ENCODE data around the gene FAM177B. TPM values are rescaled to one million over a fixed set of nuclear protein-coding genes. Genes with fewer than 3 reads are reported as not detected.
"Not testable (repeated sequence)": the region's sequence is repeated elsewhere in the genome, so short reads cannot be mapped to it uniquely, and the experiment has no call there.

Gene FAM177B
- total RNA-seq, 1 donor from 2014 or later, result not detected

DNA sequence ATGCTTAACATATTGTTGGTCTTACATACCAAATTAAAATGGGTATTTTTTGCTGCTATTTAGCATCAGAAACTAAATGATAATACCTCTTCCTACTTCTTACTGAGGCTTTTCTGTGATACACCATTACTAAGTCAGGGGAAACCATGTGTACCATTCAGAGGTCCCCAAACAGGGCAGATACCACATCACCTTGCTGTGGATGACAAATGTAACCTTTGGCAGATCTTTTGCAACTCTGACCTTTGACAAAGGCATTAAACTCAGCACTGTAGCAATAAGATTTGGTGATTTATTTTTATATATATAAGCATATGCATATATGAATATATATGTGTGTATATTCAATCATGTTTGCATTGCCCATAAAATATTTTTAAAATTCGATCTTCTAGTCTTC is 2.9 kb downstream of the FAM177B start:
- DNase-seq (ENCODE audit: low spot score), result no peak

DNA sequence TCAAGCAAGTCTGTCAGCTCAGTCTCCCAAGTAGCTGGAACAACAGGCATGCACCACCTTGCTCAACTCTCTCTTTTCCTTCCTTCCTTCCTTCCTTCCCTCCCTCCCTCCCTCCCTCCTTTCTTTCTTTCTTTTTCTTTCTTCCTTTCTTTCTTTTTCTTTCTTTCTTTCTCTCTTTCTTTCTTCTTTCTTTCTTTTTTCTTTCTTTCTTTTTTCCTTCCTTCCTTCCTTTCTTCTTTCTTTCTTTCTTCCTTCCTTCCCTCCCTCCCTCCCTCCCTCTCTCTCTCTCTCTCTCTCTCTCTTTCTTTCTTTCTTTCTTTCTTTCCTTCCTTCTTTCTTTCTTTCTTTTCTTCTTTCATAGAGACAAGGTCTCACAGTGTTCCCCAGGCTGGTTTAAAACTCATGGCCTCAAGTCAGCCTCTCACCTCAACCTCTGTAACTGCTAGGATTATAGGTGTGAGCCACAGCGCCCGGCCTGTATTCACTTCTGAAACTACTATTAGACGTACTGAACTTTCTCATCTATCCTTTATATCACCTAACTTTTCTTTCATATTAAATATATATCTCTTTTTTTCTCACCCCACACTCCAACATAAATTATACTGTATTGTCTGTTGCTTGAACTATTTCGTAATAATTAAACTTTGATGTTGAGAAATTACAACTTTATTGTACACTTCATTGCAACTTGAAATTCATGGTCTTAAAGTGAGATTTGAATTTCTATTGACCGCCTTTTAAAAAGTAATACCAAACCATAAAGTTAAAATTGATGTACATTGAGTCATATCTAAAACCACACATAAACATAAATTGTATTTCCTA is 4.8 kb downstream of the FAM177B start:
- not testable (repeated sequence) for DNase-seq (ENCODE audit: low spot score)

DNA sequence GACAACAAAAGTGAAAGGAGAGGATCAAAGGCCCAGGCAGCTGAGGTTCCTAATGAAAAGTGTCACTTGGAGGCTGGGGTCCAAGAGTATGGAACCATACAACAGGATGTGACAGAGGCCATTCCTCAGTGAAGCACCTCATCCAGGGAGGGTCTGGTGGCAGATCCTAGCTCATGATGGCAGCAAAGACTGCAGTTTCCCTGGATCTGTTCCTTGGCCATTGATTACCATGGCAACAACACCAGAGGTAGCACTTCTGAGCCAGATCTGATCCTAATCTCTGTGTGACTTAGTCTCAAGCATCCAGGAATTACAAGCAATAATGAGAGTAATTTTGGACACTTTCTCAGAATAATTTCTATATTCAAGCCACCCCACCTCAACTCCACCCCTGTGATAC is 12.9 kb downstream of the FAM177B start:
- DNase-seq (ENCODE audit: low spot score), result no peak

DNA sequence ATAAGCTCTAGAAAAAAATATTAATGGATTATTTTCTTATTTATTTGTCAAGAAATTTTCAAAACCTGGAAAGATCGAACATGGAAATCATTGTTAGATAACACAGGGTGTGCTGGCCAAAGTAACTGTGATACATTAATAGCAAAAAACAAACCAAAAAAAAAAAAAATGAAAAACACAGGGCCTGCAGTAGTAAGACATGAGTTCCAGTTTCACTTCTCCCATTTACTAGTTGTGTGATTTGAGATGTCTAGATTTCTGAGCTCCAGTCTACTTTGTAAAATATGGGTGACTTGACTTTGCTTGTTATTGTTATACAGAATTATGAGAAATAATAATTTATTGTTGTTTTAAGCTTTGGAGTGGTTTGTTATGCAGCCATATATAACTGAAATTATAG is 13.6 kb downstream of the FAM177B start:
- no peak for DNase-seq (ENCODE audit: low spot score)

DNA sequence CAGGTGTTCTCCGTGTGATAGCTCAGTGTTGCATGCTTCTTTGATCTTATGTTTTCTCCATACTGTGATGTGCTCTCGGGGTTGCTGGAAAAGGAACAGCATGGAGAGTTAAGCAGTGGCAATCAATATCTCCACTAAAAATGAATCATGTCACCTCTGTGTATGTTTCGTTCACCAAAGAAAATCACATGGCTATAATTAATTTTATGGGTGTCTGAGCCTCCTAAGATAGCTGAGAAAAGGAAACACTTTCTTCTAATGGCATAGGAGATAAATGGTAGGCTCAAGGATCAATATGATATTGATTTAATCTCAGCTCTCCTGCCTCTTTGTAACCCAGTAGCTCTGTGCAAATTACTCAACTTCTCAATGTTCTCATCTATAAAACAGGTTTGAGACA is 14.3 kb downstream of the FAM177B start:
- DNase-seq (ENCODE audit: low spot score), result no peak

DNA sequence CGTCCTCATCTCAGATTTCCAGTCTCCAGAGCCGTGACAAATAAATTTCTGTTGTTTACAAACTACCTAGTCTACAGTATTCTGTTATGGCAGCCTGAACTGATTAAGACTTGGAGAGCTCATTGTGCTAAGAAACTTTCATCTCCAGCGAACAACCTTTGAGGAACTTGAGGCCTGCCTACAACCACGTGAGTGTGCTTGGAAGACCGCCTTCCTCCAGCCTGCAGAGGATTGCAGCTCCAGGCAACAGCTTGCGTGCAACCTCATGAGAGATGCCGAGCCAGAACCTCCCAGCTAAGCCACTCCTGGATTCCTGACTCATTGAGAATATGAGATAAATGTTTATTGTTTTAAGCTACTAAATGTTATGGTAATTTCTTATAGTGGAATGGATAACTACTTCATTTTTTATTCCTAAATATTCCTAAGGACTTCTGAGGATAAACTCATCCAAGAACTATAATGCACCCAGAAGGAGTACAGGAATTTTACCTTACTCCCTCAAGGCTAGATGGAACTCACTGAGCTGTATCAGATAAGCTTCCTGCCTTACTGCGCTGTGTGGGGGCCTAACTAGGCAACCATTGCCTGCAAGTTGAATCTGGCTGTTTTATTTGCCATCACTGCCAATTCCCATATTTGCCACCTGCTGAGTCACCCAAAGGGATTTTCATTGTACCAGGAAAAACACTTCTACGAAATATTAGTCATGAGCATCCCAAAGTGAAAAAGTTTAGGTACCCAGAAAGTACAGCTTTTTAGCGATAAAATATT is 17.6 kb downstream of the FAM177B start:
- DNase-seq (ENCODE audit: low spot score), result peak; percentile 86

DNA sequence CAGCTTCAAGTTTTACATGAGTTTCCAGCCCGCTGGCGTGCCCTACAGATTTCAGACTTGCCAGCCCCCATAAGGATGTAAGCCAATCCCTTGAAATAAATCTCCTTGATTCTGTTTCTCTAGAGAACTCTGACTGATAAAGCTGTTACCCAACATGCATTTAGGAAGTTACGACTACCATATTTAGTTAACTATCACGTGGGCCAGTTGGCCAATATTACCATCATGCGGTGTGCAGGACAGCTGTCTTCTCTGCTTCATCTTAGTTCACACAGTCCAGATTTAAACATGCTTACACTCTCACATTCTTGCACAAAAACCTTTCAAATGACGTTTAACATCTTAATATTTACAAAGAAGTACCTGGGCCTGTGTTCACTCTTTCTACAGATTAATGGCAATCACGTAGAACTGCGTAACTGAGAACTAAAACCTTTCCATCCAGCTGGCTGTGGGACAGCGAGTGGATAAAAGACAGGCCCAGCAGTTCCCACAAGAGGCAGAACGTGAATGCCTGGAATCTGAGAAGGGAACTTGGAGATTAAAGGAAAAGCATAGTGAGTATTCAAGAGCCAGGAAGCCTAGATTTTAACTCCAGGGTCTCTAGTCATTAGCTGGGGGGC is 20.8 kb downstream of the FAM177B start:
- peak; percentile 91 for DNase-seq (ENCODE audit: low spot score)

DNA sequence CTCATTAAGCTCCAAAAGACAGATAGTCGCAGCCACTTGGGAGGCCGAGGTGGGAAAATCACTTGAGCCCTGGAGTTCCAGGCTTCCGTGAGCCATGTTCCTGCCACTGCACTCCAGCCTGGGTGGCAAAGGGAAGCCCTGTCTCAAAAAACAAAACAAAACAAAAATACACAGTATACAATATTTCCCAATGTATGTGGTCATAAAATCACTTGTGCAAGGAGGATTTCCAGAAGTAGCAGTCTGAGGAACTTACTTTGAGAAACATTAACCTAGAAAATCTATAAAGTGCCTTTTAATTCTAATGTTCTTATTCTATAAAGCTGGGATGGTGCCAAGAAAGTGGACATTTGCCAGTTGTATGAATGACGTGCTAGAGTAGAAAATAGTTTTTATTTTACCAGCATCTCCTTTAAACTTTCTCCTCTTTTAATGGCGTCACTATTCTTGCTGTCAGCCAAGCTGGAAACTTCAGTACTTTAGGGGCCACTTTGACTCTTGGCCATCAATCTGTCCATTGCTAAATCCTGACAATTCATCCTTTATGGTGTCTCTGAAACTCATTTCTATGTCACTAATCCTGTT is 22.5 kb downstream of the FAM177B start:
- no peak for DNase-seq (ENCODE audit: low spot score)

DNA sequence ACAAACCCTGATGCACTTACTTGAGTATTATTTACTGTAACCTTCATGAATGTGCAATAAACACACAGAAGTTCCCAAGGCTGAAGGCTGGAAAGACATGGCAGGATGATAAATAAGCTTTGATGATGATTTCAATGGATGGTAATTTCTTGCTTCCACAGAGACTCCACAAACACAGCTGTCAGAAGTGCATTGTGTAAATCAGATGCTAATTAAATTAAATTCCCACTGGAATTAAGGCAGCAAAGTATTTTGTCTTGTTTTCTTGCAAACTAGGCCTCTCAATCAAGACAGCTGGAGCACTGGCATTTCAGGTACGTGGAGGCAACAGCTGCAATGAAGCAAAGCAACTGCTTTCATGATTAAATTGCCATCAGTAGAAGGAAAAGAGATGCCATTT is 24.1 kb downstream of the FAM177B start:
- DNase-seq (ENCODE audit: low spot score), result no peak

DNA sequence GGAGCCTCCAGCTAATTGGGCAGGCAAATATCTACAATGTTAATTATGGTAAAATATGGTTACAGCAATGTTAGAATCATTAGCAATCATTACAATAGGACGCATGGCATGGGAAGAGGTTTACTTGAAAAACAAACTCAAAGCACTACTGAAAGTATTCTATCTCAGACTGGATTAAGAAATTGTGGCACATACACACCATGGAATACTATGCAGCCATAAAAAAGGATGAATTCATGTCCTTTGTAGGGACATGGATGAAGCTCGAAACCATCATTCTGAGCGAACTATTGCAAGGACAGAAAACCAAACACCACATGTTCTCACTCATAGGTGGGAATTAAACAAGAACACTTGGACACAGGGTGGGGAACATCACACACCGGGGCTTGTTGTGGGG is 25.2 kb downstream of the FAM177B start:
- DNase-seq (ENCODE audit: low spot score), result not testable (repeated sequence)

DNA sequence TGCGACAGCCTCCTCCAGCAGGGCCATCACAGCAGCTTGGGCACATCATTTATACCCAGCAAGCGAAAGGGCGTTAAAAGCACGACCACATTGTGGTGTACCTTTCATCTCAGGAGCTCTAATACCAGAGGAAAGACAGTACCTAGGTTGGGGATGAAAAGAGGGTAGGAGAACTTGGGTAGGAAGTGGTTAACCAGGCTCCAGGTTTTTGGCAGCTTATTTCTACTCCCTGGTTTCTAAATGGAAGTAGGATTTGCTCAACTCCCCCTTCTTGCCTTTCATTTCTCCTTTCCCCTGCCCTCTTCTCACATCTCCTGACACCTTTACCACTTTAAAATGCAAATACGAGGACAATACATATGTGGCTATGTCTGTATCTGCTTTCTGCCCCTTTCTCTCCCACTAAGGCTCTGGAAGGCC is 30.2 kb downstream of the FAM177B start:
- DNase-seq (ENCODE audit: low spot score), result no peak

DNA sequence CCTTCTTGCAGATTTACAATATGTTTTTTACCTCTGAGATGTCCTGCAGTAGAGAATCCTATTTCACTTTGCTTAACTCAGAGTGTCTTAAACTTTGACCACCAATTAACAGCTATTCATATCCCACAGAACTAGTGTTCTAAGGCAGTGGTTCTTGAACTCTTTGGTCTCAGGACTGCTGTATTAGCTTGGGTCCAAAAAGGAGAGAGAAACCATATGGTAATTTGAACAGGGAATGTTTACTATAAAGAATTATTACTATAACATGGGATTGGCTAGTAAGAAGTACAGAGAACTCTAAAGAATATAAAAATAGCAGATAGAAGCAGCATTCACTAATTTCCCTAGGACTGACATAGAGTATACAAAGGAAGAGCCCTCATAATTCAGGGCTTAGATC is 31.6 kb downstream of the FAM177B start:
- no peak for DNase-seq (ENCODE audit: low spot score)

DNA sequence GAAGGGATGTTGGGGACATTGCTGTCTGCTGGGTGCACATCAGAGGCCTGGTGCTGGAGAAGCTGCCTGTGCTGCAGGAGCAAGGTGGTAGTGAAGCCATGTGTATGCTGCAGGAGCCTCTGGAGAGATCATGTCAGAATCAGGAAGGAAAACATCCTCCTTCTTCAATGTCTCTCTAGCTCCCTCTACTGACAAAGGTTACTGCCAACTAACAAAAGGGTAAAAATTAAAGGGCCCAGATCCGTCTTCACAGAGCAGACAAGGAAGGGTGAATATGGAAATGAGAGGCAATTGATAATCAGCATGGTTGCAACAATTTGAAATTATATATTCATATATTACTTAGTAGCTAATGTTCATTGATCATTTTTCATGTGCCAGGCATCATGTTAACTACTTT is 32.2 kb downstream of the FAM177B start:
- DNase-seq (ENCODE audit: low spot score), result no peak

DNA sequence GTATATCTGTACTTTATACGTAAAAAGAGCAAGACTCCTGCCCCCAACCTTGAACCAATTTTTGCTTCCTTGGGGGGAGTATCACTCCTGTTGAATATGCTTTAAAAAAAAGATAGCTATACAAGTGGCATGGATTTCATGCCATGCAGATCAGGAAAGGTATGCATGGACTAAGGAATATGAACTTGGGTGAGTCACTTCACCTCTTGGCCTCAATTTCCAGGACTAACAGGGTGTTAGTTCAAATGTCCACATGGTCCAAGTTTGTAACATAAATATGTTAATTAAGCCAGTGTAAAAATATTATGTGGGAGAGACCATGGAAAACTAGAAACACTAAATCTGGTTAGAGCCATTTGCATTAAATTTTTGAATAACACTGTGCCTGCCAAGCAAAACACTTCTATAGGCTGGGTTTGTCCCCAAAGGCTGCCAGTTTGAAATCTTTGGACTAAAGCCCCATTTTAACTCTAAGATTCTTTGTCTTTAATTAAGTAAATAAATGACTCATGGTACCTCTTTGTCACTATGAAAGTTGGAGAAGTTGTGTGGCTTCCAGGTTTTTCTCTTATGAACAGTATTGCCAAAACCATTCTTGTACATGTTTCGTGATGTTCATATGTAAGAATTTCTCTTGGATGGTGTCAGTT is 33.1 kb downstream of the FAM177B start:
- DNase-seq (ENCODE audit: low spot score), result no peak

DNA sequence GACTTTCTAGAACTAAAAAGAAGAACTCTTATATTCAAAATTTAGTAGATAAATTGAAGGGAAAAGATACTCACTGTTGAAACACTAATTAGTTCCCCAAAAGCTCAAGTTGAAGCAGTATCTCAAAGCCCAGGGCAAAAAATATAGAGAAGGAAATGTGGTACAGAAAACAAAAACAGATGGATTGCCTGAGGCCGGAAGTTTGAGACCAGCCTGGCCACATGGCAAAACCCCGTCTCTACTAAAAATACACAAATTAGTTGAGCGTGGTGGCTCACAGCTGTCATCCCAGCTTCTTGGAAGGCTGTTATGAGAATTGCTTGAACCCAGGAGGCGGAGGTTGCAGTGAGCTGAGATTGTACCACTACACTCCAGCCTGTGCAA is 36.0 kb downstream of the FAM177B start:
- DNase-seq (ENCODE audit: low spot score), result no peak

DNA sequence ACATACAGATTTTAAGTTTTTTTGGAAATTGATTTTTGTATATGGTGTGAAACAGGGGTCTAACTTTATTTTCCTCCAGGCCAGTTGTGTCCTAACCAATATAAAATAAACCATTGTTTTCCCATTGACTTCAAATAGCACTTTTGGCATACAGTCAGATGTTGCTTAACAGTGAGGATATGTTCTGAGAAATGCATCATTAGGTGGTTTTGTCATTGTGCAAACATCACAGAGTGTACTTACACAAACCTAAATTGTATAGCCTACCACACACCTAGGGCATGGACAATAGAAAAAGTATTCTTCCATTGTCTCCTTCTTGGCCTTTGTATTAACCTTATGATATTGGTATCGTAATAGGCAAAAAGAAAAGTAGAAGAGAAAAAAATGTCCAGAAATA is 40.5 kb downstream of the FAM177B start:
- no peak for DNase-seq (ENCODE audit: low spot score)

DNA sequence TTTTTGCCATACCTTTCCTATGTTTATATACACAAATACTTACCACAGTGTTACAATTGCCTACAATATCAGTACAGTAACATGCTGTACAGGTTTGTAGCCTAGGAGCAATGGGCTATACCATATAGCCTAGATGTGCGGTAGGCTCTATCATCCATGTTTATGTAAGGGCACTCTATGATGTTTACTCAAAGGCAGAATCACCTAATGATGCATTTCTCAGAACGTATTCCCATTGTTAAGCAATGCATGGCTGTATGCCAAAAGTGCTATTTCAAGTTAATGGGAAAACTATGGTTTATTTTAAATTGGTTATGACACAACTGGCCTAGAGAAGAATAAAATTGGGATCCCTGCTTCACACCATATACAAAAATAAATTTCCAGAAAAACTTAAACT is 41.0 kb downstream of the FAM177B start:
- DNase-seq (ENCODE audit: low spot score), result no peak

DNA sequence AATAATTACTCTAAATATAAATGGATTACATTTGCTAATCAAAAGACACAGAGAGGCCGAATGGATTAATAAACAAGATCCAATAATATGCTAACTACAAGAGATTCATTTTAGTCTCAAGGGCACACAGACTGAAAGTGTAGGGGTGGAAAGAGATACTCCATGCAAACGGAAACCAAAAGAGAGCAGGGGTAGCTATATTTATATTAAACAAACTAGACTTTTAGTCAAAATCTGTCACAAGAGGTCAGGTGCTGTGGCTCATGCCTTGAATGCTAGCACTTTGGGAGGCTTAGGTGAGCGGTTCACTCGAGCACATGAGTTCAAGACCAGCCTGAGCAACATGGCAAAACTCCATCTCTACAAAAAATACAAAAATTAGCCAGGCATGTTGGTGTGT is 44.2 kb downstream of the FAM177B start:
- DNase-seq (ENCODE audit: low spot score), result no peak

DNA sequence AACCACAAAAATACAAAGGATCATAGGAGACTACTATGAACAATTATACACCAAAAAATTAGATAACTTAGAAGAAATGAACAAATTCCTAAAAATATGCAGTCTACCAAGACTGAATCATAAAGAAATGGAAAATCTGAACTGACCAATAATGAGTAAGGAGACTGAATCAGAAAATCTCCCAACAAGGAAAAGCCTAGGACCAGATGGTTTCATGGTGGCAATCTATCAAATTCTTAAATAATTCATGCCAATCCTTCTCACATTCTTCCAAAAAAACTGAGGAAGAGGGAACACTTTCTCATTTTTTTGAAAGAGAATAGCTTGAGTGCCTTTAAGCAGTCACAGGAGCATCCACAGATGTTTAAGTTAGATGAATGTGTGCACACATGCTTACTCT is 46.0 kb downstream of the FAM177B start:
- no peak for DNase-seq (ENCODE audit: low spot score)

DNA sequence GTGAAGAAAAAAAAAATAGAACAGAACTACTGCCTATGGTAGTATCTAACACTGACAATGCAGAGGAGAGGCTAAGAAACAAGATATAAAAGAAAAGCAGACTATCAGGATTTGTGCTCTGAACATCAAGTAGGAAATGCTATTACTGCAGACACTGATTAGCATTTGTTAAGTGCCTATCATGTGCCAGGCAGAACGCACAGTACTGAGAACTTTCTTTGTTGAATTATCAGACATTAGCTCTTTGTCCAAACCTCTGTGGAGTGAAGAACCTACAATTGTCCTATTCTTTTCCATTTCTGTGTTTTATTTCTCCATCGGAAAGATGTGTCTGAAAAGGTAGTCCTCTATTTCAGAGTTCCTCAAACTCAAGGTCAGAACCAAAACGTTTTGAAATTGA is 47.4 kb downstream of the FAM177B start:
- no peak for DNase-seq (ENCODE audit: low spot score)

DNA sequence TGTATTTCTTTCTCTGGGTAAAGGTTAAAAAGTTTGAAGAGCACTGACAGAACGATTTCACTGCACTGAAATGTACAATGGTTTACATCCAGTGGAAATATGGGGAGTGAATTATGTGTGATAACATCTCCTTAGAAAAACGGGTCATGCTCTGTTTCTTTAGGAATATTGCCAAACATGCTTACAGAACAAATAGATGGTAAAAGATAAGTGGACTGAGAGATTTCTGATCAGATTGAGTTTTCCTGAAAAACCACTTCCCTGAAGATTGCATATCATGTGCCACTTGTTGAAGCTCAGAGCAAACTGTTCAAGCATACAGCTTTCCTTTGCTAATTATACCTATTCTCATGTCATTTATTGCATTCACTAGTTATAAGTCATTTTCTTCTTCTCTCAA is 47.9 kb downstream of the FAM177B start:
- no peak for DNase-seq (ENCODE audit: low spot score)

DNA sequence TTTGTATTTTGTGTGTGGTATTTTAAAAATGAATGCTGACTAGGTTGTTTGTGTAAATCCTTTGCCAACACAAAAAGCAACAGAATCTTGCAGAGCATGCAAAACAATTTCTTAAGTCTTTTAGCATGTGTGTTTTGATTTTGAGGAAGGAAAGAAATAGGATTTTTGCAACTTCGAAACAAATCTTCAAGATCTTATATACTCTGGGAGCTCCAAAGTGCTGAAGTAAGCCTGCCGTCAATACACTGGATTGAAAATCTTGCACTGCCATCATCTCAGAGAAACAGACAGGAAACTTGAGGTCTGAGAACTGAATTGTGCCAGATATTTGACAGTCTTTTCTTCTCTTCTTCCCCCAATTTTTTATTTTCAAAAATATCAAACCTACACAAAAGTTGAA is 48.5 kb downstream of the FAM177B start:
- DNase-seq (ENCODE audit: low spot score), result peak; percentile 44
